Psoas muscle (tissue), 8 donors: ENCODE results near the gene ZNF182. TPM values are rescaled to one million over a fixed set of nuclear protein-coding genes. Genes with fewer than 3 reads are reported as not detected.
"Not testable (repeated sequence)": the region's sequence is repeated elsewhere in the genome, so short reads cannot be mapped to it uniquely, and the experiment has no call there.

Experiments used
- ATAC-seq, 4 donors: fragments of 200-7000 bp; cut with Tn5 transposase; one replicate each; pipeline ENCODE4 v1.9.1; 2020; ENCODE audit warnings: moderate library complexity in 3 of 4, mild to moderate bottlenecking in 2 of 4
- DNase-seq, 2 donors: peaks; one replicate each; pipeline ENCODE4 v3.0.0-alpha.2; 2020
- H3K27ac ChIP-seq: fragments of 200-600 bp; one replicate; pipeline ENCODE4 v1.8.0; 2022
- H3K27me3 ChIP-seq, 3 donors: fragments of 200-600 bp in 1 of 3; one replicate each; pipeline versions ENCODE4 v1.6.1 to v1.8.0; 2013 to 2022; ENCODE audit warnings: low read length in 2 of 3, mild to moderate bottlenecking in 2 of 3, moderate library complexity in 1 of 3; ENCODE audit not compliant: insufficient read depth in 3 of 3
- H3K36me3 ChIP-seq, 2 donors: fragments of 200-600 bp in 1 of 2; one replicate each; pipeline versions ENCODE4 v1.6.1 to v1.8.0; 2013 to 2022; ENCODE audit warnings: low read depth in 1 of 2, mild to moderate bottlenecking in 1 of 2, moderate library complexity in 1 of 2; ENCODE audit not compliant: insufficient read depth in 1 of 2
- H3K4me1 ChIP-seq: fragments of 200-600 bp; one replicate; pipeline ENCODE4 v1.8.0; 2022
- H3K4me3 ChIP-seq: fragments of 200-600 bp; one replicate; pipeline ENCODE4 v1.8.0; 2022; ENCODE audit warnings: mild to moderate bottlenecking
- H3K9me3 ChIP-seq: fragments of 200-600 bp; one replicate; pipeline ENCODE4 v1.8.0; 2022
- CTCF ChIP-seq: fragments of 200-600 bp; IDR thresholded peaks from one replicate; pipeline ENCODE4 v1.8.0; 2022; ENCODE audit warnings: antibody characterized with exemption
- WGBS, 3 donors: extraction: QIAGEN DNeasy Blood & Tissue Kit; methylation state at CpG; one replicate each; pipeline versions ENCODE4 v1.1.6 to v1.1.7; 2013; 5-methylcytosine and 5-hydroxymethylcytosine counted together
- intact Hi-C, 2 donors: fragments of 100-400 bp; cut with DNase I; formaldehyde crosslinking; loops; one replicate each; pipeline versions ENCODE4 v1.11.0 to v1.14.2; 2022
- polyA plus RNA-seq, 3 donors: library from polyadenylated mRNA; stranded (reverse); fragments of 200-250 nt; gene quantifications; one replicate each; pipeline ENCODE4 v1.2.3, GENCODE V29; 2013
- total RNA-seq, 4 donors: library from RNA; stranded (reverse); fragmentation: NEBNext Ultra II Directional in 2 of 4; extraction: Animal tissue kit (Norgen Biotek cat#: 25700) in 2 of 4; gene quantifications; one replicate each; pipeline versions ENCODE4 v1.2.1 to v1.2.4, GENCODE V29; 2021 to 2023
- donor health status: healthy with polysubstance abuse.
- donor health status: DM: no; HTN: no; CAD: no; lungs with moderate emphysema.
- donor health status: Bipolar disorder and iron deficiency.
- donor health status: healthy.
- donor health status: DM: yes; HTN: yes; CAD: no.
- donor health status: DM: no; HTN: no; CAD: no.
- donor health status: DM: no; HTN: no; CAD: no.
- donor health status: DM: yes; HTN: yes; CAD: no.

ZNF182 gene
- total and polyA plus RNA-seq, 7 donors, result 1.2 to 3.7 (median 2.5) TPM

GRCh38 chrX:47960406-47960805 lies 43.4 kb downstream of the ZNF182 start:
- WGBS, 3 donors, result 56 to 89% (median 88%) methylated on average over 2 of the region's 2 CpGs

GRCh38 chrX:47958761-47959342 lies 44.9 kb downstream of the ZNF182 start:
- Histone ChIP-seq H3K27me3 (no peaks in the 10 kb centered on the region), H3K9me3 (no peaks in the 10 kb centered on the region), H3K36me3 (no peaks in the 10 kb centered on the region), H3K4me3 (no peak overlapping the region), H3K27ac (no peak overlapping the region), H3K4me1 (no peaks in the 10 kb centered on the region)
- DNase-seq (no peak), ATAC-seq (no peak)
- WGBS, 3 donors, result 25 to 30% (median 30%) methylated on average over 4 of the region's 4 CpGs
- TF ChIP-seq CTCF, result no peak
- intact Hi-C loops, result no loop called here

More at GRCh38 chrX:47960406-47960805, 43.4 kb downstream of the ZNF182 start:
- no peak for TF ChIP-seq CTCF
- Histone ChIP-seq H3K36me3 (no peaks in the 10 kb centered on the region), H3K4me1 (no peaks in the 10 kb centered on the region), H3K4me3 (no peak overlapping the region), H3K9me3 (no peaks in the 10 kb centered on the region), H3K27me3 (no peaks in the 10 kb centered on the region), H3K27ac (no peak overlapping the region)
- no peak for DNase-seq
- intact Hi-C loops, result no loop called here
- no peak for ATAC-seq

GRCh38 chrX:47958206-47958605 lies 45.6 kb downstream of the ZNF182 start:
- H3K36me3 ChIP-seq, H3K27me3 ChIP-seq, DNase-seq, intact Hi-C loops, H3K27ac ChIP-seq, H3K4me3 ChIP-seq, ATAC-seq, H3K4me1 ChIP-seq, H3K9me3 ChIP-seq: not testable (repeated sequence)
- 47 to 55% (median 47%) methylated on average over 3 of the region's 4 CpGs for WGBS, 3 donors

GRCh38 chrX:47956016-47956415 lies 47.8 kb downstream of the ZNF182 start:
- Histone ChIP-seq H3K9me3 (peaks cover 13% of the 10 kb centered on the region), H3K4me3 (no peak overlapping the region), H3K27me3 (no peaks in the 10 kb centered on the region), H3K27ac (no peak overlapping the region), H3K4me1 (no peaks in the 10 kb centered on the region), H3K36me3 (no peaks in the 10 kb centered on the region)
- DNase-seq, result no peak
- WGBS, 3 donors, result 75 to 94% (median 88%) methylated on average over 13 of the region's 13 CpGs
- intact Hi-C loops, result no loop called here
- no peak for ATAC-seq
- TF ChIP-seq CTCF, result no peak

- intact Hi-C loops, result not testable (repeated sequence)
Observed at GRCh38 chrX:47955295-47955694, 48.5 kb downstream of the ZNF182 start.

GRCh38 chrX:47941423-47941822 lies 62.4 kb downstream of the ZNF182 start:
- peaks cover 5% of the 10 kb centered on the region for H3K9me3 ChIP-seq
- intact Hi-C loops, result no loop called here
- H3K4me3 ChIP-seq, result no peak overlapping the region
- no peaks in the 10 kb centered on the region for H3K36me3 ChIP-seq
- ATAC-seq, result no peak
- no peak for TF ChIP-seq CTCF
- no peaks in the 10 kb centered on the region for H3K4me1 ChIP-seq
- no peak for DNase-seq
- WGBS, 3 donors, result 38 to 89% (median 74%) methylated on average over 4 of the region's 4 CpGs
- H3K27ac ChIP-seq, result no peak overlapping the region
- H3K27me3 ChIP-seq, result peaks cover 0 to 3% (median 0%) of the 10 kb centered on the region in 3 donors

More at GRCh38 chrX:47955295-47955694, 48.5 kb downstream of the ZNF182 start:
- WGBS, 3 donors, result 72 to 94% (median 80%) methylated on average over 6 to 7 of the region's 7 CpGs
- DNase-seq, H3K36me3 ChIP-seq, H3K27ac ChIP-seq, ATAC-seq, H3K4me1 ChIP-seq, H3K27me3 ChIP-seq, H3K4me3 ChIP-seq: not testable (repeated sequence)
- H3K9me3 ChIP-seq, result peaks cover 20% of the 10 kb centered on the region
